K562 (cell line): ENCODE data around the gene AP1M2.

ENCODE experiments used
- CBX5 ChIP-seq: IDR thresholded peaks from 2 replicates; pipeline ENCODE4 v1.6.1; 2014; ENCODE audit warnings: low read depth, borderline replicate concordance
- CHCHD3 ChIP-seq: fragments of 250-450 bp; sonication (Bioruptor Pico); IDR thresholded peaks from 2 replicates; pipeline ENCODE4 v2.1.2; 2022; ENCODE audit warnings: mild to moderate bottlenecking
- SIRT6 ChIP-seq: IDR thresholded peaks from one replicate; pipeline ENCODE4 v1.6.1; 2012; ENCODE audit warnings: low read depth, mild to moderate bottlenecking, control low read depth, inconsistent platforms, low read length, moderate library complexity
- SMARCC2 ChIP-seq: fragments of 450-650 bp; IDR thresholded peaks from 2 replicates; pipeline ENCODE4 v1.6.1; 2017; ENCODE audit warnings: antibody characterized with exemption, moderate library complexity, mild to moderate bottlenecking, low read depth

GRCh38 chr19:10593820-10594637, 6.9 kb upstream of the AP1M2 start:
- no peak for TF ChIP-seq CHCHD3 (CRISPR knock-in tag)
- TF ChIP-seq SIRT6 = no peak
- no peak for TF ChIP-seq SMARCC2
- TF ChIP-seq CBX5 = no peak
